HG03432 (cell line): ENCODE results near the gene CCM2.
A peak's percentile ranks its signal among the peaks of the same experiment; 100 is the strongest.
"Not testable (repeated sequence)": the region's sequence is repeated elsewhere in the genome, so short reads cannot be mapped to it uniquely, and the experiment has no call there.

Source experiments
- ATAC-seq: cut with Tn5 transposase; IDR thresholded peaks from one replicate; pipeline ENCODE4 v1.9.1; 2021; ENCODE audit warnings: mild to moderate bottlenecking, moderate library complexity; ENCODE audit not compliant: unreplicated experiment

CCM2 gene

DNA sequence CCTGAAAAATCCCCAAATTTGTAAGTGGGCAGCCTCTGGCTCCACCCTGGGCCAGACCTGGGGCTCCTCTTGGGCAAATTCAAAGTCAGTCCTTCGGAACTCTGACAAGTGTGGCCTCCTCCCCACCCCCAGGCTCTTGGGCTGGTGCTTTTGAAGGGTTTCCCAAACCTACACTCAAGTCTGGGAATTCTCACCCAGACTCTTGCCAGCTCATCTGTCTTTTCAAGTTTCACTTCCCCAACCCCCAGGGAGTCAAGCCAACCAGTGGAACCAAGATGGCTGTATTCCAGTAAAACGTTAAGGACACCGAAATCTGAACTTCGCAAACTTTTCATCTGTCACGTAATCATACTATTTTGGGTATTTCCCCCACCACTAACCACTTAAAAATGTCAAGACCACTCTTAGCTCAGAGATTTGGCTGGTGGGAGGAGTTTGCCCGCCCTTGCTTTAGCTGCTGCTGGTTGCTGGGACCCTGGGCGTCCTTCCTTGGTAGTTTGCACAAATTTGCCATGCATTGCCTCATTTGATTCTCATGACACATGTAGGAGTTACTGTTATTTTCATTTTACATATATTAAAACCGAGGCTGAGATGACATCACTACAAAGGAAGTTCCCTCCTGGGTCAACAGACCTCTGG is 19.5 kb upstream of the CCM2 start:
- ATAC-seq, result peak; percentile 53

DNA sequence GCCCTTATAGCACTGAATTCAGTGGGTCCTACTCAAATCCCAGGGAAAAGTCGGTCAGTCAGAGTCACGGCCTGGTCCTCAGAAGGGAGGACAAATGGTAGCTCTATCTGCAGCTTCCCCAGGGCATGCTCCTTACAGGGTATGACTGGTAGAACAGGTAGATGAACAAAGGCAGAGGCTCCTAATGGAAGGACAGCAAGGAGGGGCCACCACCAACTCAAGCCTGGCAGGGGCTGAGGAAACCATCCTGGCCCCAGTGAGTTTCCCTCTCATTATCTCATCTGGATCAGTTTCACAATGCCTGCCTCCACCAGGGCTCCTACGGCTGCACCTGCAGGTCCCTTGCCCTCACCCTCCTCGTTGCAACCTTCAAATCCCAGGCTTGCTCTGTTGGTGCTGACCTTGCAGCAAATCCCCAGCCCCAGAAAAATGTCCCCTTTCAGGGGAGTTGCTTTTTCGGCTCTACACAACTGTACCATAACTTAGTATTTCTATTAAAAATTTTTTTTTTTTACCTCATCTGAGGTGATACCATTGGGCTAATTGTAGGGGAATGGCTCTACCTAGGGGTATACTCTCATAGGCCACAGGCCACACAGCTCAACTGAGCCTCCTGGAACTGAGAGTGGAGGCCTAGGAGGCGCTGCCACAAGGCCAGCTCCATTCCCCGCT is 18.8 kb upstream of the CCM2 start:
- ATAC-seq, result no peak

DNA sequence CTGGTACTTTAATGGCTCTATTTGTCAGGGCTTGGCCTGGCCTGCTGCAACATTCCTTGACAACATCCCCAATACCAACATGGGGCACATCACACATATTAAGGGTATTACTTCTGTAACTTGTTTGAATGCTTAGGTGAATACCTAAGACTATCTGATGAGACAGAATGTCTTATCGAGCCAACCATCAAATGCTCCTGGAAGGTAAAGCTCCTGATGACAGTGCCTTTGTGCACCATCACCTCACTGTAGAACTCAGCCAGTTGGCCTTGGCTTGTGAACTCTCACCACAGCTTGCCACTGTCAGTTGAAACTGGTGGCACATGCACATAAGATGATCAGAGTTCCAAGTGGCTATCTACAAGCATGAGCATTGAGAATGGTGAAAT is 17.5 kb upstream of the CCM2 start:
- no peak for ATAC-seq

DNA sequence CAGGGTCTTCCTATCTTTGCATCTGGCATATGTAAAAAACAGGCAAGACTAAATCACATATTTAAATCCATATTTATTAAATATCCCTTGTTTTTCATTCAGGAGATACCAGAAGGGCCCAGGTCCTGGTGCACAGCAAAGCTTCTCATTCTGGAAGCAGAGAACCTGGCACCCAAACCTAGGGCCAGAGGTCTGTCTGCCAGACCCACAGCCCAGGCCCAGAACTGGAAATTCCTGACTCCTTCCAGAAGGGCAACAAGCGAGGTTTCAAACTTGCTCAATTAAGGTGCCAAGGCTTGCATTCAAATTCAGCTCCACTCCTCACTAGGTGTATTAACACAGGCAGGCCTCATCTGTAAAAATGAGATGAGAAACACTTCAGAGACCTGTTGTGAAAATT is 17.0 kb upstream of the CCM2 start:
- no peak for ATAC-seq

DNA sequence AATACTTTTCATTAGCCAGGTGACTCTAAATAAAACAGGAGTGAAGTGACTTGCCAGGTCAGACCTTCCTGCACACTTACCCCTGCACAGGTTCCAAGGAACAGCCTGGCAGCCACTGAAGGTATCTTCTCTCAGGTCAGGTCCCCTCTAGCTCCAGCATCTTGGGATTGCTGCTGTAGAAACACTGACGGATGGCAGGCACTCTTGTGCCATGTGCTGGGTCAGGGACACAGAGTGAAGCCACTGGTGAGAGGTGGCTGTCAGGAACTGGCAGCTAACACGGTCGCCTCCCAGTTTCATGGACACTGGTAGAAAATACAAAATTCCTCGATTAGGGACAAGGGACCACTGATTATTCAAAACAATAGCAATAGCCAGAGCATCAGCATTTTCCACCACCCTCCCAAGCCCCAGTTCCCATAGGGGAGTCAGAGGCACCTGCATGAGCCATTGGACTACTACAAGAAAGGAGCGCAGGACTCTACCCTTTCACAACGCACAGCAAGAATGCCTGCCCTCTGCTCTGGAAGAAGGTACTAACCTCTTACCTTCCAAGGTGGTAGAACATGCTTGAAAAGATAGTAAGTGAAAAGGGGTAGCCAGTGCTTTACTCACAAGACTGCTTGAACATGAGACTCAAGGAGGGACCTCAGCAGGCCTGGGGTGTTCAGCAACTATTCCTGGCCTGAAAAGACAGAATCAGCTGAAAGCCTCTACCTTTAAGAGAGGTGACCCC is 16.1 kb upstream of the CCM2 start:
- no peak for ATAC-seq

DNA sequence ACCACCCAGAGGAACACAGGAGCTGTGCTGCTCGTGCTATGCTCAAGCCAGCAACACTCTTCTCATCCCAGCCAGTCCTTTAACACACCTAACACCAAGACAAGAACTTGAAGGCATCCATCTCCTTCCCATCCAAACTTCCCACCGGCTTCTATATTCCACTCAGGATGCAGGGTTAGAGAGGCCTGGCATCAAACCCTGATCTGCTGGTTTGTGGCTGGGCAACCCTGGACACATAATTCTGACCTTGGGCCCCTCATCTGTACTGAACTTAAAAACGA is 15.6 kb upstream of the CCM2 start:
- ATAC-seq, result no peak

DNA sequence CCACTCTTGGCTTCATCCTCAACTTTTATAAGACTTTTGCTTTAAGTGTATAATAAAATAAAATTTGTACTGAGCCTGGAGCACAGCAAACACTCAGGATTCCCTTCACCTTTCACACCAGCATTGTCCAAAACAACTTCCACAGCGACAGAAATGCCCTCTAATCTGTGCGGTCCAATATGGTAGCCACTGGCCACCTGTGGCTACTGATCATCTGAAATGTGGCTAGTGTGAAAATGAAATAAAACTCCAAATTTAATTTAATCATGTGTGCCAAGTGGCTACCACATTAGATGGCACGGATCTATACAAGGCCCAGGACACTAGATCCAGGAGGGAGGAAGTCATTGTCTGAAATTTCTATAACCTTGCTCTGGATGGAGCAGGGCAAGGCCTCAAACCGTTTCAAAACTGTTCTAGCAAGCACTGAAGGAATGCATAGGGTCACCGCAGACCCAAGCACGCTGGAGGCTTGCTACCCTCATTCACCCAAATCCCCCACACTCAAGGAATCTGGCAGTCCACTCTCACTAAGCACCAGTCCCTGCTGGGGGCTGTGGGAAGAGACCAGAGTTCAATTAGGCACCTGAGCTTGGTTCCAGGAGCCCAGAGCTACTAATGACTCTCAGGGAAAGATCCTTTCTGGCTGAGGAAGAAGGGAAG is 14.8 kb upstream of the CCM2 start:
- no peak for ATAC-seq

DNA sequence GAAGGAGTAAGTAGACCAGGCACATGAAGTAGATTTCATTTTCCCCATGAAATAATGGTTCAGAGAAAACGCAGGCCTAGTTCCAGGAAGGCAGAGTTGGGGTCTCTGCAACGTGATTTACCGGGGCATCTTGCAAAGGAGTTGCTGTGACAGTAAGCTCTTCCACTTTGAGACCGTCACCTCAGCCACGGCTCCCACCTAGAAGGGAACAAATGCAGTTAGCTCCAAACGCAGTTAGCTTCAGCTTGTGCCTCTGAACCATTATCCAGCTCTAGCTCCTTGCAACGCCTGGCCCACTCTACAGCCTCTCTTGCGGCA is 14.1 kb upstream of the CCM2 start:
- ATAC-seq, result no peak

DNA sequence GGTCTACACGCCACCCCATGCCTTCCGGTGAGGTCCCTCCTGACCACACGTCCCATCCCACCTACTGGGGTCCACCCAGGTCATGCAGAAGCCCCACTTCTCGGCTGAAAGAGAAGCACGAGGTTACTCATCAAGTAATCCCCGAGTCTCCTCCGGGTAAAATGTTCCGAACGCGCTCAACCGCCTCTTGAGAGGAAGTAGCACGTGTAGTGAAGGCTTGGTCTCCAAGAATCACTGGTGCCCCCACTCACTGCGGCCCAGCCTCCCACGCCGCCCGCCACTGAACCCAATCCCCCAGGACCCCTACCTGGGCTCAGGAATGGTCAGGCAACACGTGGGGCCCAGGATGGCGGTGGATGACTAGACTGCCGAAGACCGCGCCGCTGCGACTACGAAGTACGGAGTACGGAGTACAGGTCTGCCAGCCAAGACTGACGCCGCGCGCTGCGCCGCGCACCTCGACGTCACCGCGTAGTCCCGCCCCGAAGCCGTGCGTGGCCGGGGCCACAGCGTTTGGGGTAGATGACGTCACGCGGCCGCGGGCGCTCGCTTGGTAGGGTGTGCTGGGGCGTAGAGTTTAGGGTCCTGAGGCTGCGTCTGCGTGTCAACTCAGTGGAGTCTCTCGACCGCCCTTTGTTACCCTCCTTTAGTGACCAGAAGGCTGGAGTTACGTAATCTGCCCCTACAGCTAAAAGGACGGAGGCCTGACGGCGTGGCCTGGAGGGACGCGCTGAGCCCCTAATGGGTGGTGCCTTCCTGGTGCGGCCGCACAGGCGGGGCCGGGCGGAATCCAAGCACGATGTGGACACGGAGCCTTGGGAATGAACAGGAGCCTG is 13.6 kb upstream of the CCM2 start:
- peak; percentile 97 for ATAC-seq

DNA sequence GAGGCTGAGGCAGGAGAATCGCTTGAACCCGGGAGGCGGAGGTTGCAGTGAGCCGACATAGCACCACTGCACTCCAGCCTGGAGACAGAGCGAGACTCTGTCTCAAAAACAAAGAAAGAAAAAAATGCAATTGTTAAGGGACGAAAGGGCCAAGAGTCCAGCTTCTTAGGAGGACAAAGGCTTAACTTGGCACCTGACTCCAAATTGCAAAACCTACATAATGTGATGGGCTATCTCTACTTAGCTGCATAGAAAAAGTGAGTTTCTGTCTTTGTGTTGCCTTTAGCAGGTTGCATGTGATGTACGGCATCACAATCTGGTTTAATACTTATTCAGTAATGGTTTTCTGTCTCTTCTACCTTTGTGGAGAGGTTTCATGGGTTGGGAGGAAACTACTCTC is 12.5 kb upstream of the CCM2 start:
- no peak for ATAC-seq

DNA sequence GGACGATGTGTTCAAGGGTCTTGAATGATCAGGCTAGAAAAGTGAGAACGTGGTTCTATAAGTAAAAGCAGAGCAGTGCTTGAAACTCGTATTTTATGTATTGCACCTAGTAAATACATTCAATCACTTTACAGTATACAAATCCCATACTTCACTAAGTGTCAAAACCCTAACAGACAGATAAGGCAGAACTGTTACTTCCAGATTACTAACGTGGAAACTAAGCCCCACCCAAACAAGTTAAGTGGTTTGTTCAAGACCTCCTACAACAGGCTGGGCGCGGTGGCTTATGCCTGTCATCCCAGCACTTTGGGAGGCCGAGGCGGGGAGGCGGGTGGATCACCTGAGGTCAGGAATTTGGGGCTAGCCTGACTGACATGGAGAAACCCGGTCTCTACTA is 12.0 kb upstream of the CCM2 start:
- ATAC-seq, result no peak

DNA sequence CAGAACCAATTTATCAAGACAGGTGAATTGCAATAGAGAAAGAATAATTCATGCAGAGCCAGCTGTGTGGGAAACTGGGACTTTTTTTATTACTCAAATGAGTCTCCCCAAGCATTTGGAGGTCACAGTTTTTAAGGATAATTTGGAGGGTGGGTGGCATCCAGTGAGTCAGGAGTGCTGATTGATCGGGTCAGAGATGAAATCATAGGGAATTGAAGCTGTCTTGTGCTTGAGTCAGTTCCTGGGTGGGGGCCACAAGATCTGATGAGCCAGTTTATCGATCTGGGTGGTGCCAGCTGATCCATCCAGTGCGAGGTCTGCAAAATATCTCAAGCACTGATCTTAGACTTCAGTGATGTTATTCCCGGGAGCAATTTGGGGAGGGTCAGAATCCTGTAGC is 11.3 kb upstream of the CCM2 start:
- no peak for ATAC-seq

DNA sequence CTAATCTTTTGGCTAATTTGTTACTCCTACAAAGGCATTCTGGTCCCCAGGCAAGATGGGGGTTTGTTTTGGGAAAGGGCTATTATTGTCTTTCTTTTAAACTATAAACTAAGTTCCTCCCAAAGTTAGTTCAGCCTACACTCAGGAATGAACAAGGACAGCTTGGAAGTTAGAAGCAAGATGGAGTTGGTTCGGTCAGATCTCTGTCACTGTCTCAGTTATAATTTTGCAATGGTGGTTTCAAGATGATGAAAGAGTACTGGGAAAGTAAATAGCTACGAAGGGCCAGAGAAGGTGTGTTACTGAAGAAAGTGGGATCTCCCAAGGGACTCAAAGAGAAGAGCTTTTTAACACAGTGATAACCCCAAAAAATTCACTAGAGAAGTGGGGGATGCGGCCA is 10.9 kb upstream of the CCM2 start:
- ATAC-seq, result no peak

DNA sequence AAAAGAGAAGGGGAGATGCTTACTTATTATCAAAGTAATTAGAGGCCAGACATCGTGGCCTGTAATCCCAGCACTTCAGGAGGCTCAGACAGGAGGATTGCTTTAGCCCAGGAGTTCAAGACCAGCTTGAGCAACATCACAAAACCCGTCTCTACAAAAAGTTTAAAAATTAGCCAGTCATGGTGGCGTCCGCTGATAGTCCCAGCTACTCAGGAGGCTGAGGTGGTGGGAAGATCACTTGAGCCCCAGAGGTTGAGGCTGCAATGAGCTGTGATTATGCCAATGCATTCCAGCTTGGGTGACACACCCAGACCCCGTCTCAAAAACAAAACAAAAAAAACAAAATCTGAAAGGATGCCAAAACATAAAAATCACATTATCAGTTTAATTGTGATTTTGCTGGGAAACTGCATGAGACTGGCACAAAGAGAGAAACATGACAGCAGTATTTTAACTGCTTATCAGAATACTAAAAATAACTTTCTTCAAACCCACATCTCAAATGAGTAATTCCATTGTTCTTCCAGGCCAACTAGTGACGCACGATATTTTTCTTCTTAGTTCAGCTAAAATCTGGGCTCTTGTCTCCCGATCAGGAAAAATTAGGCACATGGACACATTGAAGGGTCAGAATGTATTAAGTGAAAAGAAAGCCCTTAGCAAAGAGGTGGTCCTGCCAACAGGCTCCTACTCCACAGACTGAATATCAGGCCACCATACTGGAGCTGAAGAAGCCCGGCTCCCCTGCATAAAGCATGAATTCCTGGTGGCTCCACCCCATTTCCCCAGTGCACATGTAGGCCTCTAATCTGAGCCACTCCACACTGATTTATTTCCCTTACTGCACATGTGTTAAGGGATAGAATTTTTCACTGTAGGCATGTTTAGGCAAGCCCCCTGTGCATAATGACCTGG is 9.6 kb upstream of the CCM2 start:
- no peak for ATAC-seq

DNA sequence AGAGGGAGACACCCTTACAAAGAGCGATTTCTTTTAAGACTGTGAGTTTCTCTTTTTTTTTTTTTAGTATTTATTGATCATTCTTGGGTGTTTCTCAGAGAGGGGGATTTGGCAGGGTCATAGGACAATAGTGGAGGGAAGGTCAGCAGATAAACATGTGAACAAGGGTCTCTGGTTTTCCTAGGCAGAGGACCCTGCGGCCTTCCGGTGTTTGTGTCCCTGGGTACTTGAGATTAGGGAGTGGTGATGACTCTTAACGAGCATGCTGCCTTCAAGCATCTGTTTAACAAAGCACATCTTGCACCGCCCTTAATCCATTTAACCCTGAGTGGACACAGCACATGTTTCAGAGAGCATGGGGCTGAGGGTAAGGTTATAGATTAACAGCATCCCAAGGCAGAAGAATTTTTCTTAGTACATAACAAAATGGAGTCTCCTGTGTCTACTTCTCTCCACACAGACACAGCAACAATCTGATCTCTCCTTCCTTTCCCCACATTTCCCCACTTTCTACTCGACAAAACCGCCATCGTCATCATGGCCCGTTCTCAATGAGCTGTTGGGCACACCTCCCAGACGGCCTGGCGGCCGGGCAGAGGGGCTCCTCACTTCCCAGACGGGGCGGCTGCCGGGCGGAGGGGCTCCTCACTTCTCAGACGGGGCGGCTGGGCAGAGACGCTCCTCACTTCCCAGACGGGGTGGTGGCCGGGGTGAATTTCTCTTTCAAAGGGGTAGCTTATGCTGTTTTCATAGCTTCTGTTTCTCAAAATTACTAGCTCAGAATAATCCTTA is 7.8 kb upstream of the CCM2 start:
- ATAC-seq, result not testable (repeated sequence)

DNA sequence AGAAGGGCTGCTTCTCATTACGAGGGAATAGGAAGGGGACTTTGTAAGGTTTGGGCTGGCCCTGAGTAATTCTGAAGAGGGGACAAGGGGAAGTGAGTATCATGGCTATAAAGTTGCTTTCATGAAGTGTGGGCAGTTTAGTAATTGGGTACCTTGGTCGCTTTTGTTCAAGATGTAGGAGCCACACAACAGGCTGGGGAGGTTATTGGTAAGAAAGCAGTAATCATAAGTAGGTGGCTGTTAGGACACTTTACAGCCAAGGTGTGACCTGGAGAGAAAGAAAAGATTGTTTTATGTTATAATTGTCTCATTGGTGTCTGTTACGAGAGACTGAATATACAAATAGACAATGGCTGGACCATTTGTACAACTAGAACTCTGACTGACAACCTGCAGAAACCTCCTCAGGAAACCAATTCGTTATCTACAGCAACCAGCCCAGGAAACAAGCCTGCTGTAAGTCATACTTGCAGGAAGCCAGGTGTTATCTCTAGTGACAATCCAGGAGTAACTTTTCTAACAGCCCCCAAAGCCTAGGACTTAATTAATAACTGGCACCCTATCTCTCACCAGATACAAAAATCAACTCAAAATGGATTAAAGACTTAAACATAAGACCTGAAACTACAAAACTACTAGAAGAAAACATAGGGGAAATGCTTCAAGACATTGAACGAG is 5.0 kb upstream of the CCM2 start:
- ATAC-seq, result no peak

DNA sequence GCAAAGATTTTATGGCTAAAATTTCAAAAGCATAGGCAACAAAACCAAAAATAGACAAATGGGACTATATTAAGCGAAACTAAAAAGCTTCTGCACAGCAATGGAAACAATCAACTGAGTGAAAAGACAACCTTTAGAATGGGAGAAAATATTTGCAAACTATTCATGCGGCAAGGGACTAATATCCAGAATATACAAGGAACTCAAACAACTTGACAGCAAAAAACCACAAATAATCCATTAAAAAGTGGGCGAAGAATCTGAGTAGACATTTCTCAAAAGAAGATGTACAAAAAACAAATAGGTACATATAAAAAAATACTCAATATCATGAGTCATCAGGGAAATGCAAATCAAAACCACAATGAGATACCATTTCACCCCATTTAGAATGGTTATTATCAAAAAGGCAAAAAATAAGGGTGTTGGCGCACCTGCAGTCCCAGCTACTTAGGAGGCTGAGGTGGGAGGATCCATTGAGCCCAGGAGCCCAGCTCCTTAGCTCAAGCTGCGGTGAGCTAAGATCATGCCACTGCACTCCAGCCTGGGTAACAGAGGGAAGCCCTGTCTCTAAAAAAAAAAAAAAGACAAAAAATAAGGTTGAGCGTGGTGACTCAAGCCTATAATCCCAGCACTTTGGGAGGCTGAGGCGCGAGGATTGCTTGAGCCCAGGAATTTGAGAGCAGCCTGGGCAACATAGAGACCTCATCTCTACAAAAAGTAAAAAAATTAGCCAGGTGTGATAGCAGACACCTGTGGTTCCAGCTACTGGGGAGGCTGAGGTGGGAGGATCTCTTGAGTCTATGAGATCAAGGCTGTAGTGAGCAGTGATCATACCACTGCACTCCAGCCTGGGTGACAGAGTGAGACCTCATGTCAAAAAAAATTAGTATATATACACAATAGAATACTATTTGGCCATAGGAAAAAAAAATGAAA is 4.2 kb upstream of the CCM2 start:
- ATAC-seq, result no peak
